Measurements from ENCODE around the gene CDKN2D. TPM values are rescaled to one million over a fixed set of nuclear protein-coding genes. Genes with fewer than 3 reads are reported as not detected.

CDKN2D gene
- total RNA-seq, 1 experiment from 2014 or later: 13.8 TPM

- POLR2A ChIA-PET: no interaction called here
Measured at GRCh38 chr19:10520652-10521318, 48.0 kb downstream of the CDKN2D start.

GRCh38 chr19:10519421-10519820 is 49.4 kb downstream of the CDKN2D start:
- RAD21 ChIA-PET (ENCODE audit: low non-redundant PET in 1 of 2, low total read pairs in 2 of 2, uncharacterized antibody in 2 of 2, unreplicated experiment in 2 of 2): no interaction called here
- CTCF ChIA-PET: interaction anchor here (1.1 kb wide), 1 partner anchor 22 kb away, joined by 3 read pairs; no protein-coding TSS in a partner anchor
- DNase-seq (ENCODE audit: low read depth, low spot score) (no peak), ATAC-seq (no peak)
- POLR2A ChIA-PET: no interaction called here
- no peak overlapping the region for H3K27ac ChIP-seq (ENCODE audit: low read depth, low read length)
- no peak overlapping the region for H3K4me2 ChIP-seq (ENCODE audit: low read length)
- intact Hi-C loops (cut with micrococcal nuclease): no loop called here
- no TSS peak for BruUV-seq (replicated peaks)
- H3K9ac ChIP-seq (ENCODE audit: low read length): no peak overlapping the region
- TF ChIP-seq ATF3 (IDR thresholded peaks at IDR 0.05): no peak
- TF ChIP-seq ELF1 (IDR thresholded peaks at IDR 0.05; ENCODE audit: borderline replicate concordance, low read depth): no peak
- no peak for TF ChIP-seq EGR1 (IDR thresholded peaks at IDR 0.05; ENCODE audit: low read depth)
- TF ChIP-seq CTCF (IDR thresholded peaks at IDR 0.05 in 2 of 3, conservative IDR thresholded peaks at IDR 0.05 in 1 of 3; ENCODE audit: borderline replicate concordance in 1 of 3, insufficient read depth in 1 of 3, low read depth in 2 of 3, low read length in 2 of 3): no peak
- no peak for TF ChIP-seq EZH2phosphoT487 (IDR thresholded peaks at IDR 0.05; ENCODE audit: borderline replicate concordance)
- TF ChIP-seq REST (IDR thresholded peaks at IDR 0.05; ENCODE audit: low read depth): no peak
- peaks cover 16 to 45% of the 10 kb centered on the region in 2 experiments; a peak in 3 of 4 replicates for H3K4me1 ChIP-seq (ENCODE audit: control insufficient read depth in 1 of 2, insufficient read depth in 2 of 2, low read length in 2 of 2)
- no peaks in the 10 kb centered on the region for H3K9me2 ChIP-seq (ENCODE audit: insufficient read depth)
- no peaks in the 10 kb centered on the region for H4K20me1 ChIP-seq (ENCODE audit: insufficient read depth)
- H2AFZ ChIP-seq (ENCODE audit: low read depth, low read length, poor library complexity, severe bottlenecking): no peak overlapping the region
- no peak overlapping the region for H3K4me3 ChIP-seq (replicated peaks in 1 of 2; ENCODE audit: low read depth in 1 of 2, low read length in 2 of 2)
- H3K36me3 ChIP-seq (ENCODE audit: control insufficient read depth in 1 of 2, insufficient read depth in 2 of 2, low read length in 2 of 2): no peaks in the 10 kb centered on the region
- H3K9me3 ChIP-seq (ENCODE audit: control insufficient read depth in 1 of 2, insufficient read depth in 1 of 2, low read depth in 1 of 2, low read length in 2 of 2): no peaks in the 10 kb centered on the region
- H3K27me3 ChIP-seq (ENCODE audit: insufficient read depth, low read length): no peaks in the 10 kb centered on the region
- no peaks in the 10 kb centered on the region for H3K79me2 ChIP-seq (ENCODE audit: insufficient read depth, low read length)

More at GRCh38 chr19:10520652-10521318, 48.0 kb downstream of the CDKN2D start:
- Histone ChIP-seq H3K4me2 (ENCODE audit: low read length) (no peak overlapping the region), H3K9ac (ENCODE audit: low read length) (no peak overlapping the region), H2AFZ (ENCODE audit: low read depth, low read length, poor library complexity, severe bottlenecking) (no peak overlapping the region), H3K27ac (ENCODE audit: low read depth, low read length) (no peak overlapping the region), H3K79me2 (ENCODE audit: insufficient read depth, low read length) (no peaks in the 10 kb centered on the region), H3K9me3 (ENCODE audit: control insufficient read depth in 1 of 2, insufficient read depth in 1 of 2, low read depth in 1 of 2, low read length in 2 of 2) (no peaks in the 10 kb centered on the region), H4K20me1 (ENCODE audit: insufficient read depth) (no peaks in the 10 kb centered on the region), H3K27me3 (ENCODE audit: insufficient read depth, low read length) (no peaks in the 10 kb centered on the region), H3K36me3 (ENCODE audit: control insufficient read depth in 1 of 2, insufficient read depth in 2 of 2, low read length in 2 of 2) (no peaks in the 10 kb centered on the region), H3K4me3 (replicated peaks in 1 of 2; ENCODE audit: low read depth in 1 of 2, low read length in 2 of 2) (no peak overlapping the region), H3K9me2 (ENCODE audit: insufficient read depth) (no peaks in the 10 kb centered on the region), H3K4me1 (ENCODE audit: control insufficient read depth in 1 of 2, insufficient read depth in 2 of 2, low read length in 2 of 2) (peaks cover 16 to 44% of the 10 kb centered on the region in 2 experiments; a peak in 3 of 4 replicates)
- intact Hi-C loops (cut with micrococcal nuclease): no loop called here
- DNase-seq (ENCODE audit: low read depth, low spot score) (no peak), ATAC-seq (no peak)
- no TSS peak for BruUV-seq (replicated peaks)
- CTCF ChIA-PET: interaction anchor here (0.6 to 1.1 kb wide), 2 partner anchors 21 to 23 kb away, joined by 3 read pairs; partner anchors contain the start of gene ATG4D
- no peak for TF ChIP-seq SP1 (IDR thresholded peaks at IDR 0.05; ENCODE audit: low read depth)
- RAD21 ChIA-PET (ENCODE audit: low non-redundant PET in 1 of 2, low total read pairs in 2 of 2, uncharacterized antibody in 2 of 2, unreplicated experiment in 2 of 2): no interaction called here

All from HCT116 (cell line).